Suprapubic skin (tissue), 3 donors: ENCODE results near the gene REPS2.

Source experiments
- CTCF ChIP-seq, 2 donors: fragments of 200-600 bp in 1 of 2; fragments of 450-650 bp in 1 of 2; sonication (generic) in 1 of 2; IDR thresholded peaks; one replicate each; pipeline ENCODE4 v1.5.1; 2016 to 2019; ENCODE audit warnings: antibody characterized with exemption in 2 of 2, mild to moderate bottlenecking in 1 of 2, moderate library complexity in 1 of 2
- POLR2AphosphoS5 ChIP-seq, 3 donors: sonication (generic); formaldehyde crosslinking; IDR thresholded peaks; one replicate each; pipeline ENCODE4 v1.6.1; 2017; ENCODE audit warnings: antibody characterized with exemption in 3 of 3

- TF ChIP-seq CTCF (IDR thresholded peaks at IDR 0.05) (no peak), POLR2AphosphoS5 (IDR thresholded peaks at IDR 0.05) (no peak)
Observed at GRCh38 chrX:17052793-17053192, 106.3 kb downstream of the REPS2 start.
